HTR-8/SVneo (cell line): Measurements from ENCODE around the gene PITX1.
A peak's percentile ranks its signal among the peaks of the same experiment; 100 is the strongest.
"Not testable (repeated sequence)": the region's sequence is repeated elsewhere in the genome, so short reads cannot be mapped to it uniquely, and the experiment has no call there.

Experiments
- DNase-seq: peaks from one replicate; pipeline ENCODE4 v3.0.0; 2011; ENCODE audit warnings: low spot score, mixed read lengths; ENCODE audit not compliant: insufficient read length
- FAIRE-seq: peaks from 2 replicates; lab custom pipeline; 2011; peaks lifted over from hg19 to GRCh38; lab: Jason Lieb, UNC

Gene PITX1

GRCh38 chr5:135033901-135034235 is at the start of gene PITX1:
Gene PITX1, minus strand, starts transcription at chr5:135034228. Its CDS starts 347 bp downstream, at chr5:135033881.
- FAIRE-seq: no peak
- DNase-seq: no peak

GRCh38 chr5:135083334-135083733 is 49.3 kb upstream of the PITX1 start:
- not testable (repeated sequence) for DNase-seq, FAIRE-seq

GRCh38 chr5:135081240-135081639 is 47.2 kb upstream of the PITX1 start:
- FAIRE-seq (no peak), DNase-seq (no peak)

- FAIRE-seq (no peak), DNase-seq (no peak)
Observed at GRCh38 chr5:135079760-135080159, 45.7 kb upstream of the PITX1 start.

GRCh38 chr5:135079099-135079681 is 45.2 kb upstream of the PITX1 start:
- no peak for FAIRE-seq
- no peak for DNase-seq

GRCh38 chr5:135076801-135077200 is 42.8 kb upstream of the PITX1 start:
- DNase-seq (no peak), FAIRE-seq (no peak)

GRCh38 chr5:135076051-135076491 is 42.0 kb upstream of the PITX1 start:
- FAIRE-seq: peak; percentile 38
- DNase-seq: peak; percentile 50

- DNase-seq: no peak
- FAIRE-seq: no peak
Observed at GRCh38 chr5:135075621-135076020, 41.6 kb upstream of the PITX1 start.

- DNase-seq (no peak), FAIRE-seq (no peak)
Observed at GRCh38 chr5:135073761-135074345, 39.8 kb upstream of the PITX1 start.

- no peak for FAIRE-seq
- no peak for DNase-seq
Observed at GRCh38 chr5:135072387-135073281, 38.6 kb upstream of the PITX1 start.

- FAIRE-seq: no peak
Observed at GRCh38 chr5:135071311-135071710, 37.3 kb upstream of the PITX1 start.

GRCh38 chr5:135069895-135070657 is 36.0 kb upstream of the PITX1 start:
- no peak for FAIRE-seq

More at GRCh38 chr5:135071311-135071710, 37.3 kb upstream of the PITX1 start:
- no peak for DNase-seq

GRCh38 chr5:135069016-135069770 is 35.2 kb upstream of the PITX1 start:
- FAIRE-seq (no peak), DNase-seq (no peak)

More at GRCh38 chr5:135069895-135070657, 36.0 kb upstream of the PITX1 start:
- no peak for DNase-seq

GRCh38 chr5:135067587-135067986 is 33.6 kb upstream of the PITX1 start:
- no peak for DNase-seq
- no peak for FAIRE-seq

GRCh38 chr5:135066781-135067180 is 32.8 kb upstream of the PITX1 start:
- no peak for FAIRE-seq
- no peak for DNase-seq

- FAIRE-seq (no peak), DNase-seq (no peak)
Observed at GRCh38 chr5:135065306-135066265, 31.6 kb upstream of the PITX1 start.

GRCh38 chr5:135064235-135064570 is 30.2 kb upstream of the PITX1 start:
- FAIRE-seq: no peak
- DNase-seq: no peak

- FAIRE-seq: no peak
- no peak for DNase-seq
Observed at GRCh38 chr5:135063511-135064234, 29.6 kb upstream of the PITX1 start.
